Fibroblast of pulmonary artery (primary cell): ENCODE data around the gene RIMBP2.
"Not testable (repeated sequence)": the region's sequence is repeated elsewhere in the genome, so short reads cannot be mapped to it uniquely, and the experiment has no call there.

ENCODE experiments used
- DNase-seq: peaks from one replicate; pipeline ENCODE4 v3.0.0-alpha.2; 2010; ENCODE audit warnings: low read depth
- H3K4me3 ChIP-seq: replicated peaks from 2 replicates; pipeline ENCODE4 v1.5.1; 2011; ENCODE audit warnings: low read depth, mild to moderate bottlenecking, control low read depth, low read length, moderate library complexity
- CTCF ChIP-seq: IDR thresholded peaks from 2 replicates; pipeline ENCODE4 v1.5.1; 2011; ENCODE audit warnings: mild to moderate bottlenecking, control low read depth, low read length, inconsistent platforms; ENCODE audit errors: missing control alignments

The RIMBP2 gene

GRCh38 chr12:130745921-130746320 lies 29.8 kb upstream of the RIMBP2 start:
- DNase-seq: no peak
- TF ChIP-seq CTCF: no peak
- no peak overlapping the region for H3K4me3 ChIP-seq

GRCh38 chr12:130744274-130744673 lies 28.2 kb upstream of the RIMBP2 start:
- TF ChIP-seq CTCF: no peak
- no peak overlapping the region for H3K4me3 ChIP-seq
- no peak for DNase-seq

- no peak for DNase-seq
- TF ChIP-seq CTCF: no peak
- H3K4me3 ChIP-seq: no peak overlapping the region
Observed at GRCh38 chr12:130743606-130744005, 27.5 kb upstream of the RIMBP2 start.

- DNase-seq: no peak
- no peak overlapping the region for H3K4me3 ChIP-seq
- no peak for TF ChIP-seq CTCF
Observed at GRCh38 chr12:130743176-130743575, 27.1 kb upstream of the RIMBP2 start.

GRCh38 chr12:130742716-130743115 lies 26.6 kb upstream of the RIMBP2 start:
- H3K4me3 ChIP-seq: no peak overlapping the region
- DNase-seq: no peak
- no peak for TF ChIP-seq CTCF

- no peak for TF ChIP-seq CTCF
- no peak for DNase-seq
- no peak overlapping the region for H3K4me3 ChIP-seq
Observed at GRCh38 chr12:130742112-130742511, 26.0 kb upstream of the RIMBP2 start.

- no peak for TF ChIP-seq CTCF
- DNase-seq: no peak
- H3K4me3 ChIP-seq: no peak overlapping the region
Observed at GRCh38 chr12:130739571-130739970, 23.5 kb upstream of the RIMBP2 start.

GRCh38 chr12:130738403-130738802 lies 22.3 kb upstream of the RIMBP2 start:
- not testable (repeated sequence) for H3K4me3 ChIP-seq, DNase-seq
